GM19455 (cell line): Measurements from ENCODE around the gene NDUFB7.

Experiments used
- ATAC-seq: cut with Tn5 transposase; IDR thresholded peaks from one replicate; pipeline ENCODE4 v1.9.1; 2021; ENCODE audit not compliant: unreplicated experiment

Gene NDUFB7

GRCh38 chr19:14525729-14526128 lies 46.1 kb downstream of the NDUFB7 start:
- no peak for ATAC-seq

- no peak for ATAC-seq
These were observed 51.3 kb downstream of the NDUFB7 start for GRCh38 chr19:14520543-14520942.

- no peak for ATAC-seq
These were observed 51.9 kb downstream of the NDUFB7 start for GRCh38 chr19:14519860-14520407.

- ATAC-seq = no peak
These were observed 52.5 kb downstream of the NDUFB7 start for GRCh38 chr19:14519245-14519859.

GRCh38 chr19:14517840-14518505 lies 53.9 kb downstream of the NDUFB7 start, which contains the start of gene DNAJB1:
DNAJB1 (minus strand) TSS chr19:14518397; CDS start chr19:14518349, 48 bp downstream.
- ATAC-seq = peak; percentile 61

- ATAC-seq = no peak
These were observed 54.4 kb downstream of the NDUFB7 start for GRCh38 chr19:14517446-14517839.

GRCh38 chr19:14516746-14517438 lies 55.0 kb downstream of the NDUFB7 start:
- ATAC-seq = no peak
